ENCODE measurements around the gene PECR. TPM values are rescaled to one million over a fixed set of nuclear protein-coding genes. Genes with fewer than 3 reads are reported as not detected.

The PECR gene
- total RNA-seq (10 to 100 TPM in 6 of 9 donors, 1 to 10 TPM in 3; 6.0 to 22.2 (median 11.4) TPM), polyA plus RNA-seq (10 to 100 TPM in 1 of 3 donors, 1 to 10 TPM in 2; 5.3 to 11.3 (median 8.2) TPM)
- long read RNA-seq, donor 1, partial matches to known transcripts = 0 of 4 reads
- long read RNA-seq, donor 1, other reads (novel, unspliced or antisense) = 0 of 4 reads
- long read RNA-seq, donor 2, partial matches to known transcripts = 0 of 1 reads
- long read RNA-seq, donor 2, other reads (novel, unspliced or antisense) = 0 of 1 reads
- long read RNA-seq, donor 3, partial matches to known transcripts = 0 of 1 reads
- long read RNA-seq, donor 3, other reads (novel, unspliced or antisense) = 0 of 1 reads
- long read RNA-seq, donor 4, transcript PECR-201 (8 exons, 1,853 nt) = major isoform, 5 of 7 reads
- long read RNA-seq, donor 4, partial matches to known transcripts = 1 of 7 reads
- long read RNA-seq, donor 4, other reads (novel, unspliced or antisense) = 1 of 7 reads
- long read RNA-seq, donor 5, transcript PECR-201 (8 exons, 1,853 nt) = major isoform, 13 of 14 reads
- long read RNA-seq, donor 5, partial matches to known transcripts = 0 of 14 reads
- long read RNA-seq, donor 5, other reads (novel, unspliced or antisense) = 1 of 14 reads
- long read RNA-seq, donor 6, transcript PECR-201 (8 exons, 1,853 nt) = major isoform, 9 of 9 reads
- long read RNA-seq, donor 6, partial matches to known transcripts = 0 of 9 reads
- long read RNA-seq, donor 6, other reads (novel, unspliced or antisense) = 0 of 9 reads
- long read RNA-seq, donor 7 = 0 reads
- long read RNA-seq, donor 8, transcript PECR-201 (8 exons, 1,853 nt) = major isoform, 7 of 7 reads
- long read RNA-seq, donor 8, partial matches to known transcripts = 0 of 7 reads
- long read RNA-seq, donor 8, other reads (novel, unspliced or antisense) = 0 of 7 reads
- long read RNA-seq, donor 9, partial matches to known transcripts = 0 of 1 reads
- long read RNA-seq, donor 9, other reads (novel, unspliced or antisense) = 0 of 1 reads
- long read RNA-seq, donor 10, partial matches to known transcripts = 0 of 1 reads
- long read RNA-seq, donor 10, other reads (novel, unspliced or antisense) = 0 of 1 reads

- Histone ChIP-seq H3K4me3 (peak within 1 kb of the TSS in 3 of 4 donors; percentile 10 to 66 (median 54)), H3K9me3 (replicated peaks in 1 of 3) (no peaks in the 10 kb centered on the region), H3K4me1 (replicated peaks in 1 of 2) (peaks cover 7 to 10% of the 10 kb centered on the region in 2 donors), H3K27ac (peak within 1 kb of the TSS in 2 of 5 donors; percentile 23 to 39), H3K27me3 (no peaks in the 10 kb centered on the region), H3K36me3 (replicated peaks in 1 of 2) (no peaks in the 10 kb centered on the region)
- intact Hi-C loops (cut with DNase I) = no loop called here
- peak in 1 of 2 donors; percentile 53 for TF ChIP-seq POLR2A (IDR thresholded peaks at IDR 0.05)
- TF ChIP-seq, protein P1, sequence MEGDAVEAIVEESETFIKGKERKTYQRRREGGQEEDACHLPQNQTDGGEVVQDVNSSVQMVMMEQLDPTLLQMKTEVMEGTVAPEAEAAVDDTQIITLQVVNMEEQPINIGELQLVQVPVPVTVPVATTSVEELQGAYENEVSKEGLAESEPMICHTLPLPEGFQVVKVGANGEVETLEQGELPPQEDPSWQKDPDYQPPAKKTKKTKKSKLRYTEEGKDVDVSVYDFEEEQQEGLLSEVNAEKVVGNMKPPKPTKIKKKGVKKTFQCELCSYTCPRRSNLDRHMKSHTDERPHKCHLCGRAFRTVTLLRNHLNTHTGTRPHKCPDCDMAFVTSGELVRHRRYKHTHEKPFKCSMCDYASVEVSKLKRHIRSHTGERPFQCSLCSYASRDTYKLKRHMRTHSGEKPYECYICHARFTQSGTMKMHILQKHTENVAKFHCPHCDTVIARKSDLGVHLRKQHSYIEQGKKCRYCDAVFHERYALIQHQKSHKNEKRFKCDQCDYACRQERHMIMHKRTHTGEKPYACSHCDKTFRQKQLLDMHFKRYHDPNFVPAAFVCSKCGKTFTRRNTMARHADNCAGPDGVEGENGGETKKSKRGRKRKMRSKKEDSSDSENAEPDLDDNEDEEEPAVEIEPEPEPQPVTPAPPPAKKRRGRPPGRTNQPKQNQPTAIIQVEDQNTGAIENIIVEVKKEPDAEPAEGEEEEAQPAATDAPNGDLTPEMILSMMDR (IDR thresholded peaks at IDR 0.05) = no peak
- DNase-seq = peak; percentile 80 to 91 (median 86)
- 0 to 2% (median 1%) methylated on average over 15 to 44 of the region's 44 CpGs for WGBS, 4 donors
Measured at GRCh38 chr2:216081487-216082116, at the start of gene PECR, which contains the start of gene TMEM169. Gene PECR, minus strand, starts transcription at chr2:216081809. Its CDS starts 68 bp downstream, at chr2:216081741. Gene TMEM169, plus strand, starts transcription at chr2:216081919. Its CDS starts 14,045 bp downstream, at chr2:216095964.

- no peak overlapping the region for H3K4me3 ChIP-seq
- TF ChIP-seq POLR2A (IDR thresholded peaks at IDR 0.05) = no peak
- TF ChIP-seq, protein P1 (IDR thresholded peaks at IDR 0.05) = no peak
- no peaks in the 10 kb centered on the region for H3K9me3 ChIP-seq (replicated peaks in 1 of 3)
- no peak for DNase-seq
- H3K27ac ChIP-seq = no peak overlapping the region
- H3K4me1 ChIP-seq (replicated peaks in 1 of 2) = no peaks in the 10 kb centered on the region
- WGBS, 4 donors = 83 to 88% (median 85%) methylated on average over 6 of the region's 6 CpGs
- H3K36me3 ChIP-seq (replicated peaks in 1 of 2) = peaks cover 0 to 86% of the 10 kb centered on the region in 2 donors
- no peaks in the 10 kb centered on the region for H3K27me3 ChIP-seq
- intact Hi-C loops (cut with DNase I) = no loop called here
Measured at GRCh38 chr2:216130346-216130971, 48.9 kb upstream of the PECR start.

- Histone ChIP-seq H3K27me3 (no peaks in the 10 kb centered on the region), H3K4me1 (replicated peaks in 1 of 2) (no peaks in the 10 kb centered on the region), H3K4me3 (no peak overlapping the region), H3K36me3 (replicated peaks in 1 of 2) (peaks cover 0 to 92% of the 10 kb centered on the region in 2 donors), H3K27ac (no peak overlapping the region), H3K9me3 (replicated peaks in 1 of 3) (no peaks in the 10 kb centered on the region)
- DNase-seq = no peak
- intact Hi-C loops (cut with DNase I) = no loop called here
- TF ChIP-seq, protein P1 (IDR thresholded peaks at IDR 0.05) = no peak
- no peak for TF ChIP-seq POLR2A (IDR thresholded peaks at IDR 0.05)
- WGBS, 4 donors = 90 to 95% (median 94%) methylated on average over 5 of the region's 5 CpGs
Measured at GRCh38 chr2:216126943-216127342, 45.3 kb upstream of the PECR start.
